Stimulated activated CD4-positive, alpha-beta T cell treated with anti-CD3 and anti-CD28 coated beads, TNF-alpha, amount 100 ng/mL, for 1 hour (primary cell): ENCODE measurements around the gene KCNF1.

Source experiments
- DNase-seq, 3 donors: peaks; one replicate each; pipeline ENCODE4 v3.0.0-alpha.2; 2020; ENCODE audit warnings: low read depth in 3 of 3, low spot score in 1 of 3

KCNF1 gene

DNA sequence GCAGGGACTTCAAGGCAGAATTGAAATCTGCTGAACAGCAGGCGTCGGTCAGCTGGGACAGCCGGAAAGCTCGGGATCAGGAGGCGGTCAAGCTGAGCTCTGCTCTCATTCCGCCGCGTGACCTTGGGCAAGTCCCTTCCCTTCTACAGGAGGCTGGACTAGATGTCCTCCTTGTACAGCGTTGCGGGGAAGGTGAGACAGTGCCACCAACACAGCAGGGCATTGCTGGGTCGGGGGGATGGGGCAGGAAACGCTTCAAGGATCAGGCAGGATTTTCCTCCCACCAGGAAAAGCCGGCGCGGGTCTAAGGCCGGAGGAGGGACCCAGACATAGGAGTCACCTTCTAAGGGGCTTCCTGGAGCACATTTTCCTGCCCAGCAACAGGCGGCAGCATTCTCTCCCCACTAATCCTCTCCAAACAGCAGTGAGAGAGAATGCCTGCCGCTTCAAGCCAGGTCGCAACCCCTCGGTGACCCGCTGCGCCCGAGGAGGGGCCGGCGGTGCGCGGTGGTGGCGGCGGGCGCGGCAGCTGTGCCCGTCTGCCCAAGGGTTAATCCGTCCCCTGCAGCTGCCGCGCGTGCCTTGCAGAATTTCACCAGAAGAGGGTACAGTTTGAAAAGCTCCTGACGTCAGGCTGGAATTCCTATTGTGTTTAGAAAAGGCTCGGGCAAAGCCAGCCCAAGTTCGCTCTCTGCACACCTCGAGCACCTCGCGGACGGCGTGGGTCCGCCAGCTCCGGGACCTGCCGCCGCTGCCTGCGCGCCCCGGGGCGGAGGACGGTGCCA, at the start of gene KCNF1:
TSS of gene KCNF1 (plus strand) at position 644 of the 785 bp plus-strand sequence. CDS start 493 bp downstream, outside the sequence.
- no peak for DNase-seq

GRCh38 chr2:10862330-10862729, 49.4 kb upstream of the KCNF1 start:
- no peak for DNase-seq

- no peak for DNase-seq
Observed at GRCh38 chr2:10863047-10863446, 48.7 kb upstream of the KCNF1 start.

- DNase-seq: no peak
Observed at GRCh38 chr2:10863837-10864236, 47.9 kb upstream of the KCNF1 start.

DNA sequence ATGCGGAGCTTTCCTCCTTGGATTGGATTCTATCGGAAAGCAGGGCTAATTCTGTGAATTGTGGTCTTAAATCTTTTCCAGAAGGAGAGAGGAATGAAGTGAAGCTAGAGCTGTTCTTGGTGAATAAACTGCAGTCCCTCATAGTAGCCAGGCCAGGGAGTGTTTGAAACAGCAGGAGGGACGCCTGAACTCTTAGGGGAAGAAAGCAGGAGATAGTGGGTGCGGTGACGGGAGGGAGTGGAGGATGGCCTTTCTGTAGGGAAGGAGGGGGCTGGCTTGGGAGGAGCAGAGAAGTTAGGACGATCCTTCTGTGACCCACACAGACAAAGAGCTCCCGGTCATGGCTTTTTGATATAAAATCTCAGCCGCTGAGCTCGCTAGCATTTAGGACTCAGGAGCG, 47.5 kb upstream of the KCNF1 start:
- no peak for DNase-seq

- no peak for DNase-seq
Observed at GRCh38 chr2:10864861-10865636, 46.7 kb upstream of the KCNF1 start.

GRCh38 chr2:10865841-10866240, 45.9 kb upstream of the KCNF1 start:
- no peak for DNase-seq

GRCh38 chr2:10867692-10868420, 43.9 kb upstream of the KCNF1 start:
- no peak for DNase-seq

DNA sequence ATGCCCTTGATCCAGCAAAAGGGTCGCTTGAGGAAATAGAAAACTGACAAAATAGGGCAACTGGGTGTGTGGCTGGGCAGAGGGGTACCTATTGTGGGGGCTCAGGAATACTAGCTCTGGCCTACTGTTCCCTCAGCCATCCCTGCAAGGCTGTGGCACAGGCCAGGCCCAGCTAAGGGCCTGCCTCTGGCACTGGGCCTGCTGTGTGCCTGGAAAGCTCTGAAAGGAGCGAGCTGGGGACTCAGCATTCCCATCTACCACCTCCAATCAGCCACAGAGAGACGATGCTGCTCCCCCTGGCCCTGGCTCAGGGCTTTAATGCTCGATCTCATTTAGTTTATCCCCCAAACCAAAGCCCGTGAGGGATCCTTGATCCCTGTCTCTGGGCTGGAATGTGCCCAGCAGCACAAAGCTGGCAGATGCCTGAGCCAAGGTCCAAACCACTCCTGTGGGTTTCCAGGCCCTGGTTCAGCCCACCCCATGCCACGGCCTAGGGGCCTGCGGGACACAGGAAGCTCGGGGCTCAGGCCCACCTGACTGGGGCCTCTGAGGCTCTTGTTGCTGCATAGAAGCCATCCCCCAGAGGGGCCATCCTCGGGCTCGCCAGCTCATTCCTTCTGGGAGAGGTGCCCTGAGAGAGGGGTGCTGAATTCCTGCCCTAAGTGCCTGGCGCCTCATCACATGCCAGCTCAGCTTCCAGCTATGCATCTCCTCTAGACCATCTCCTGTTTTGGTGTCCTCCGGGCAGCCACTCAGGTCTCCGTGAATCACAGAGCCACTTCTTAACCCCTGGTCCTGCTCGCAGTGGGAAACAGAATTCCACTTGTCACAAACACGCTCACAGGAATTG, 43.0 kb upstream of the KCNF1 start:
- no peak for DNase-seq

DNA sequence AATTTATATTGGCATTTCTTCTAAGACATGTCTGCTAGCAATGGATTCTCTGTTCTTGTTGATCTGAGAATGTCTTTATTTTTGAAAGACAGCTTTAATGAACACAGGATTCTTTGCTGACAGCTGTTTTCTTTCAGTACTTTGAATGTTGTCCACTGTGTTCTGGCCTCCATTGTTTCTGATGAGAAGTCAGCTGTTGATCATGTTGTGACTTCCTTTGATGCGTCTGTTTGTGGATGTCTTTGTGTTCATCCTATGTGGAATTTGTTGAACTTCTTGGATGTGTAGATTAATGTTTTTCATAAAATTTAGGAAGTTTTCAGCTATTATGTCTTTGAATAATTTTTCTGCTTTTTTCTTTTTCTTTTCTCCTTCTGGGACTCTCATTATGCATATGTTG, 39.8 kb upstream of the KCNF1 start:
- DNase-seq: no peak

DNA sequence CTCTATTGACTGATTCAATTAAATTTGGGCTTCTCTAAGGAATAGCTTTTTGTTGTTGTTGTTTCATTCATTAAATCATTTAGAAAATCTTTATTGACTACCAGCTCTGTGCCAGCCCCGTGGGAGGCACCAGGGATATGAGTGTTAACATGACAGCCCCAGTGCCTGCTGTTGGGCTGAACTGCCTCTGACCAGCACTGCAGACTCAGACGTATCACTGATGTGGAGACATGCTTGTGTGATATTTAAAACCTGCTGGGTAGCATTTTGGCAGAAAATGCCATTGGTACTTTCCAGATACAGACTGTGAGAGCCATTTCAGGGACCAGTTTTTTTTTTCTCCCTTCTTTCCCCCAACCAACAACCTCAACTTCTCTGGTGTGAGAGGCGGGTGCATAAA, 38.6 kb upstream of the KCNF1 start:
- DNase-seq: no peak

DNA sequence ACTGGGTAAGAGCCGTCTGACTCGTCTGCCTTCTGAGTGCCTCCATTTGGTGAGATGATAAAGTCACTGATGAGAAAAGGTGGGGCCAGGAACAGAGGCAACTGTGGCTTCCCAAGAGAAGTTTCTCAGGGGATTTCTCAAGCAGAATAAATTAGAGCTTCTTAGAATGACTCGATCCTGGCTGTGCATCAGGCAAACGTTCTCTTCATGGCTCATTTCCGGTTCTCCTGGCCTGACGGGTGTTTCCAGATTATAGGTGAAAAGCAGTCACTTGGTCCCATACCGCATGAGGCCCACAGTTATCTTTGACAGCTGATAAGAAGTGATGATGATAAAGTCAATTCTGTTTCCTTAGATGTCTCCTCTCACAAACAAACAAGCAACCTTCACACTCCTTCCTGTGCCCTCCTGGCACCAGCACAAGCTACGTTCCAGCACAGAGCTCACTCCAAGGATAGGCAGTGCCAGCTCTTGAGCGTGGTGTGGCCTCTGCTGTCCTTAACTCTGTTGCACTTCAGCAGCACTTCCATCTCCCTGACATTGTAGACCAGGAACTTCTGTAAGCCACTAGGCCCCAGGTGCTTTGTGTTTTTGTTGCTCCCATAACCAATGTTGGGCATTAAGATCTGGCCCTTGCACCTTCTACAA, 37.8 kb upstream of the KCNF1 start:
- no peak for DNase-seq

DNA sequence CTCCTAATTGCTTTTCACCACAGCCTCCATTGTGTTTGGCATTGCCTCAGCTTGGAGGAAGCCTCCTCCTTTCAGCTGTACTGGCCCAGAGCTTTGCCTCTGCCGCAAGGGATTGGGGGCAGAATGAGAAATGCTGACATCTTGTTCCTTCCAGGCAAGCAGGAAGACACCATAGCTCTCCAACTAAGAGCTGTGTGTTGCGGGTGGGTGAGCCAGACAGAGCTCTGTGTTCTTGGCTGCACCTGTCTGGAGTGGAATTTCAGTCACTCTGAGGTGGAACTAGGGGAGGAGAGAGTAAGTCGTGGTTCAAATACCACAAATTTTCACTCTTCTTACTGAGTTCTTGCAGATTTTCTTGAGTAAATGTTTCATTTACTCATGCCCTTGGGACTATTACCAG, 36.6 kb upstream of the KCNF1 start:
- DNase-seq: no peak

- no peak for DNase-seq
Observed at GRCh38 chr2:10876394-10876793, 35.3 kb upstream of the KCNF1 start.

DNA sequence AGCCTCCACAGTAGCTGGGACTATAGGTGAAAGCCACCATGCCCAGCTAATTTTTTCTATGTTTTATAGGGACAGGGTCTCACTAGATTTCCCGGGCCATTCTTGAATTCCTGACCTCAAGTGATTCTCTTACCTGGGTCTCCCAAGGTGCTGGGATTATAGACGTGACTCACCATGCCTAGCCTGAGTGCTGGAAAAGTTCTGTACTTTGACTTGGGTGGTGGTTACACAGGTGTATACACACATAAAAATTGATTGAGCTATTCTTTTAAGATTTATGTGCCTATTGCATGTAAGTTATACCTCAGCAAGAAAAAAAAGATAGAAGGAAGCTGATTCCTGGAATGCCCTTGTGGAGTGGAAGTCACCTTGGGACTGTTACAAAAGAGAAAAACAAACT, 34.8 kb upstream of the KCNF1 start:
- DNase-seq: no peak

- DNase-seq: no peak
Observed at GRCh38 chr2:10877651-10878111, 34.1 kb upstream of the KCNF1 start.

GRCh38 chr2:10878268-10878915, 33.3 kb upstream of the KCNF1 start:
- no peak for DNase-seq

DNA sequence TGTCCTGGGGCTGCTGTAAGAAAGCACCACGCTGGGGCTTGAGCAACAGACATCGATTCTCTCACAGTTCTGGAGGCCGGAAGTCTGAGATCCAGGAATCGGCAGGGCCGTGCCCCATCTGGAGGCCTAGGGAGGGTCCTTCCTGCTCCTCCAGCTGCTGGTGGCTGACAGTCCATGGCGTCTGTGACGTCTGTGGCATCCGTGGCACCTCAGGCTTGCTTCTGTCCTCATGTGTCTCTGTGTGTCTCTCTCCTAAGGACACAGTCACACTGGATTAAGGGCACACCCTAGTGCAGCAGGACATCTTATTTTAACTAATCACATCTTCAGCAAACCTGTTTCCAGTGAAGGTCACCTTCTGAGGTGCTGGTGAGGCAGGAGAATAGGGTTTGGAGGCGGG, 32.6 kb upstream of the KCNF1 start:
- no peak for DNase-seq

GRCh38 chr2:10879624-10880585, 31.8 kb upstream of the KCNF1 start:
- DNase-seq: no peak
